CD4-positive, CD25-positive, alpha-beta regulatory T cell (primary cell): Measurements from ENCODE around the gene MAP2K2. TPM values are rescaled to one million over a fixed set of nuclear protein-coding genes. Genes with fewer than 3 reads are reported as not detected.

Source experiments
- ATAC-seq, 2 donors: fragments of 150-1000 bp; cut with Tn5 transposase; one replicate each; pipeline ENCODE4 v1.10.0; 2021; ENCODE audit warnings: low read depth in 2 of 2, moderate number of reproducible peaks in 2 of 2, moderate library complexity in 1 of 2
- DNase-seq, 3 donors: peaks; one replicate each; pipeline versions ENCODE4 v3.0.0 to v3.0.0-alpha.2; 2012 to 2022; ENCODE audit warnings: mixed read lengths in 1 of 3
- H3K27ac ChIP-seq: one replicate; pipeline ENCODE4 v1.7.0; 2013; ENCODE audit warnings: mild to moderate bottlenecking, low read length; ENCODE audit not compliant: insufficient read depth, poor library complexity, severe bottlenecking
- H3K27me3 ChIP-seq: one replicate; pipeline ENCODE4 v1.7.0; 2013; ENCODE audit warnings: low read length; ENCODE audit not compliant: control insufficient read depth, insufficient read depth
- H3K36me3 ChIP-seq: one replicate; pipeline ENCODE4 v1.7.0; 2013; ENCODE audit warnings: mild to moderate bottlenecking, low read length, moderate library complexity; ENCODE audit not compliant: control insufficient read depth, insufficient read depth
- H3K4me1 ChIP-seq: 2 replicates; pipeline ENCODE4 v1.7.0; 2013; ENCODE audit warnings: mild to moderate bottlenecking, low read length; ENCODE audit not compliant: insufficient read depth, control insufficient read depth, poor library complexity, severe bottlenecking
- H3K4me3 ChIP-seq: one replicate; pipeline ENCODE4 v1.7.0; 2013; ENCODE audit warnings: low read depth, mild to moderate bottlenecking, low read length, moderate library complexity
- H3K9me3 ChIP-seq, 2 experiments: 1 replicate in 1 of 2; 2 replicates in 1 of 2; pipeline ENCODE4 v1.7.0; 2013; ENCODE audit warnings: low read length in 2 of 2, mild to moderate bottlenecking in 1 of 2, moderate library complexity in 1 of 2; ENCODE audit not compliant: control insufficient read depth in 2 of 2
- H3K27ac Mint-ChIP-seq, 3 donors: one replicate each; pipeline ENCODE4 v1.8.0; 2020 to 2022; ENCODE audit warnings: mild to moderate bottlenecking in 3 of 3, mixed read lengths in 3 of 3, moderate library complexity in 2 of 3
- H3K27me3 Mint-ChIP-seq: one replicate; pipeline ENCODE4 v1.8.0; 2022; ENCODE audit warnings: mild to moderate bottlenecking, mixed read lengths
- H3K36me3 Mint-ChIP-seq: one replicate; pipeline ENCODE4 v1.8.0; 2020; ENCODE audit warnings: mixed read lengths
- H3K4me1 Mint-ChIP-seq, 4 donors: one replicate each; pipeline ENCODE4 v1.8.0; 2020 to 2022; ENCODE audit warnings: mixed read lengths in 4 of 4, mild to moderate bottlenecking in 1 of 4
- H3K4me3 Mint-ChIP-seq, 4 donors: one replicate each; pipeline ENCODE4 v1.8.0; 2020 to 2022; ENCODE audit warnings: mild to moderate bottlenecking in 4 of 4, mixed read lengths in 4 of 4, moderate library complexity in 3 of 4
- H3K9me3 Mint-ChIP-seq, 7 donors: one replicate each; pipeline ENCODE4 v1.8.0; 2020 to 2022; ENCODE audit warnings: mixed read lengths in 7 of 7, mild to moderate bottlenecking in 3 of 7, moderate library complexity in 2 of 7
- polyA plus RNA-seq, 4 donors: library from polyadenylated mRNA; unstranded; fragments of 300-500 nt; fragmentation: Illumina TruSeq; gene quantifications; one replicate each; pipeline ENCODE4 v1.2.3, GENCODE V29; 2021
- total RNA-seq: library from RNA; stranded (reverse); gene quantifications from one replicate; pipeline ENCODE4 v1.2.3, GENCODE V29; 2022

The MAP2K2 gene
- total and polyA plus RNA-seq, 5 donors from 2014 or later = 38.5 to 98.2 (median 67.6) TPM

GRCh38 chr19:4067396-4068046, 56.4 kb downstream of the MAP2K2 start:
- H3K9me3 Mint-ChIP-seq = peaks cover 0 to 3% (median 0%) of the 10 kb centered on the region in 7 donors
- Histone ChIP-seq H3K4me1 (peaks cover 52% of the 10 kb centered on the region), H3K27me3 (no peaks in the 10 kb centered on the region), H3K27ac (peak overlapping the region; percentile 90), H3K36me3 (peaks cover 8% of the 10 kb centered on the region), H3K9me3 (no peaks in the 10 kb centered on the region), H3K4me3 (peak overlapping the region; percentile 62)
- ATAC-seq (peak; percentile 1), DNase-seq (peak in 1 of 3 donors; percentile 55)
- H3K4me1 Mint-ChIP-seq = peaks cover 11 to 40% (median 13%) of the 10 kb centered on the region in 4 donors
- H3K27me3 Mint-ChIP-seq = no peaks in the 10 kb centered on the region
- H3K4me3 Mint-ChIP-seq = peak overlapping the region; percentile 90 to 100 (median 90)
- no peaks in the 10 kb centered on the region for H3K36me3 Mint-ChIP-seq
- H3K27ac Mint-ChIP-seq = peak overlapping the region; percentile 94 to 96 (median 95)

- peak; percentile 75 to 87 (median 80) for DNase-seq
- Mint-ChIP-seq H3K27ac (peak within 1 kb of the TSS in 2 of 3 donors; percentile 91 to 94), H3K4me1 (peaks cover 11 to 47% (median 13%) of the 10 kb centered on the region in 4 donors), H3K9me3 (peaks cover 0 to 3% (median 0%) of the 10 kb centered on the region in 7 donors), H3K4me3 (peak within 1 kb of the TSS; percentile 92 to 100 (median 94)), H3K27me3 (no peaks in the 10 kb centered on the region), H3K36me3 (no peaks in the 10 kb centered on the region)
- H3K4me1 ChIP-seq = peaks cover 58% of the 10 kb centered on the region
- H3K4me3 ChIP-seq = no peak within 1 kb of the TSS
- H3K27me3 ChIP-seq = no peaks in the 10 kb centered on the region
- no peaks in the 10 kb centered on the region for H3K9me3 ChIP-seq
- ATAC-seq = peak; percentile 32 to 38
- peak within 1 kb of the TSS; percentile 90 for H3K27ac ChIP-seq
- H3K36me3 ChIP-seq = peaks cover 8% of the 10 kb centered on the region
These were observed 57.1 kb downstream of the MAP2K2 start, which contains the start of gene ZBTB7A for GRCh38 chr19:4066682-4067395. TSS of gene ZBTB7A (minus strand) at chr19:4066899. CDS start at chr19:4055232, 11,667 bp downstream.

GRCh38 chr19:4066176-4066606, 57.7 kb downstream of the MAP2K2 start:
- H3K36me3 Mint-ChIP-seq = no peaks in the 10 kb centered on the region
- H3K4me1 Mint-ChIP-seq = peaks cover 11 to 49% (median 13%) of the 10 kb centered on the region in 4 donors
- peaks cover 0 to 3% (median 0%) of the 10 kb centered on the region in 7 donors for H3K9me3 Mint-ChIP-seq
- peak overlapping the region; percentile 90 for H3K27ac ChIP-seq
- H3K4me3 ChIP-seq = no peak overlapping the region
- ATAC-seq (no peak), DNase-seq (peak in 1 of 3 donors; percentile 69)
- peaks cover 8% of the 10 kb centered on the region for H3K36me3 ChIP-seq
- no peaks in the 10 kb centered on the region for H3K9me3 ChIP-seq
- no peaks in the 10 kb centered on the region for H3K27me3 ChIP-seq
- no peaks in the 10 kb centered on the region for H3K27me3 Mint-ChIP-seq
- peak overlapping the region; percentile 72 to 99 (median 86) for H3K4me3 Mint-ChIP-seq
- peak overlapping the region in 1 of 3 donors; percentile 64 for H3K27ac Mint-ChIP-seq
- H3K4me1 ChIP-seq = peaks cover 65% of the 10 kb centered on the region

GRCh38 chr19:4065430-4066175, 58.3 kb downstream of the MAP2K2 start:
- H3K9me3 Mint-ChIP-seq = peaks cover 0 to 3% (median 0%) of the 10 kb centered on the region in 7 donors
- DNase-seq (peak; percentile 96 to 98 (median 98)), ATAC-seq (peak; percentile 79 to 83)
- Histone ChIP-seq H3K9me3 (no peaks in the 10 kb centered on the region), H3K4me1 (peaks cover 71% of the 10 kb centered on the region), H3K36me3 (peaks cover 8% of the 10 kb centered on the region), H3K27ac (peak overlapping the region; percentile 90), H3K27me3 (no peaks in the 10 kb centered on the region), H3K4me3 (no peak overlapping the region)
- H3K4me3 Mint-ChIP-seq = peak overlapping the region; percentile 72 to 99 (median 86)
- peaks cover 11 to 54% (median 13%) of the 10 kb centered on the region in 4 donors for H3K4me1 Mint-ChIP-seq
- no peaks in the 10 kb centered on the region for H3K27me3 Mint-ChIP-seq
- H3K27ac Mint-ChIP-seq = no peak overlapping the region
- no peaks in the 10 kb centered on the region for H3K36me3 Mint-ChIP-seq

DNA sequence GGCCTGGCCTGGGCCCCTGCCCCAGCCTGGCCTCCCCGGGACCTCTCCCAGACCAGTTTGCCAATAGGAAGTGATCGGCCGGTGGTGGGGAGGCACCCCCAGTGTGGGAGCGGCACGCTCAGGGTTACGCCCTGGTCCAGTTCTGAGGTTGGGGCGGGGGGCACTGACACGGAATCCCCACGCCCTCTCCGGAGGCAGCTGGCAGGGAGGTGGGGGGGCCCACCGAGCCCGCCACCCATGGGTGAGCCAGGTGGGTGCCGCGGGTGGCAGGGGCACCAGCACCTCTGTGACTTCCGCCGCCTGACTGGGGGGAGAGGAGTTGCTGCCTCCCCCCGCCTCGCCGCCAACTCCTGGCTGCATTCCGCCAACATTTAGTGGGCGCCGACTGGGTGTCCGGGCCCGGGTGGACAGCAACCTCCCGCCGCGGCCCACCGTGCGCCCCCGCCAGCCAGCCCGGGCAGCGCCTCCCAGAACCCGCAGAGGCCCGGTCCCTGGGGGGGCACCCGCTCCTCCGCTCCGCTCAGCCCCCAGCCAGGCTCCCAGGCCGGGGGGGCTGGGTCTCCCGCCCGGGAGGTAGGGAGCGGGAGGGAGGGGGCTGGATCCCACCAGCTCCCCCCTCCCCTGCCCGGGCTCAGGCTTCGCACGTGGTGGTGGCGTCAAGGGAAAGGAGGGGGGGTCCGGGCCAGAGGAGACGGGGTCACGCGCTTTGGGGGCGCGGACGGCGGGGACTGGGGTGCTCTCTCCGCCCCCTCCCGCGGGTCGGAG, 59.2 kb downstream of the MAP2K2 start:
- no peaks in the 10 kb centered on the region for H3K9me3 ChIP-seq
- Mint-ChIP-seq H3K36me3 (no peaks in the 10 kb centered on the region), H3K9me3 (peaks cover 0 to 2% (median 0%) of the 10 kb centered on the region in 7 donors), H3K27me3 (no peaks in the 10 kb centered on the region), H3K27ac (no peak overlapping the region), H3K4me3 (peak overlapping the region; percentile 51 to 94 (median 73)), H3K4me1 (peaks cover 10 to 55% (median 11%) of the 10 kb centered on the region in 4 donors)
- H3K27ac ChIP-seq = peak overlapping the region; percentile 83
- H3K36me3 ChIP-seq = peaks cover 8% of the 10 kb centered on the region
- H3K27me3 ChIP-seq = no peaks in the 10 kb centered on the region
- H3K4me3 ChIP-seq = no peak overlapping the region
- H3K4me1 ChIP-seq = peaks cover 75% of the 10 kb centered on the region
- ATAC-seq (no peak), DNase-seq (peak; percentile 51 to 60 (median 52))

DNA sequence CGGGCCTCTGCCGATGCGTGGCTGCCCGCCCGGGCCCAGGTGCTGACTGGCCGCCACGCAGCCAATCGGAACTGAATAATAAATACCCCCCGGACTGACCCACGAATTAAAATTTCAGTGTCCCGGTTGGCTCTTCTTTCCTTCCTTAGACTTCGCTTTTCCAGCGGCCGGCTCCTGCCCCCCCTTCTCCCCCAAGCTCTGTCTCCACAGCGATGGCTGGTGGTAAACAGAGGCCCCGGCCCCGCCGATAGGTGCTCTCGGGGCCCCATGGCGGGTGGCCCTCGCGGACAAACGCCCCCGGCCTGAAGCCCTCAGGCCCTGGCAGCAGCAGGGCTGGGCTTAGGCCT, 59.8 kb downstream of the MAP2K2 start:
- Mint-ChIP-seq H3K4me1 (peaks cover 4 to 52% (median 8%) of the 10 kb centered on the region in 4 donors), H3K27me3 (no peaks in the 10 kb centered on the region), H3K36me3 (no peaks in the 10 kb centered on the region), H3K27ac (peak overlapping the region in 2 of 3 donors; percentile 29 to 83), H3K4me3 (peak overlapping the region; percentile 87 to 94 (median 92)), H3K9me3 (no peaks in the 10 kb centered on the region)
- H3K4me3 ChIP-seq = peak overlapping the region; percentile 48
- no peaks in the 10 kb centered on the region for H3K9me3 ChIP-seq
- H3K27me3 ChIP-seq = no peaks in the 10 kb centered on the region
- no peak for DNase-seq
- peak overlapping the region; percentile 83 for H3K27ac ChIP-seq
- H3K36me3 ChIP-seq = peaks cover 8% of the 10 kb centered on the region
- no peak for ATAC-seq
- H3K4me1 ChIP-seq = peaks cover 75% of the 10 kb centered on the region
